ENCODE data around the gene OR10H5. TPM values are rescaled to one million over a fixed set of nuclear protein-coding genes. Genes with fewer than 3 reads are reported as not detected.
"Not testable (repeated sequence)": the region's sequence is repeated elsewhere in the genome, so short reads cannot be mapped to it uniquely, and the experiment has no call there.

The OR10H5 gene
- polyA plus RNA-seq, 1 donor from 2014 or later = not detected

GRCh38 chr19:15829306-15829698 lies 41.8 kb downstream of the OR10H5 start:
- Mint-ChIP-seq H3K4me1 (peaks cover 0 to 3% (median 0%) of the 10 kb centered on the region in 3 donors), H3K9me3 (no peaks in the 10 kb centered on the region), H3K27me3 (peaks cover 7% of the 10 kb centered on the region), H3K4me3 (no peak overlapping the region), H3K27ac (no peak overlapping the region), H3K36me3 (peaks cover 2% of the 10 kb centered on the region)

DNA sequence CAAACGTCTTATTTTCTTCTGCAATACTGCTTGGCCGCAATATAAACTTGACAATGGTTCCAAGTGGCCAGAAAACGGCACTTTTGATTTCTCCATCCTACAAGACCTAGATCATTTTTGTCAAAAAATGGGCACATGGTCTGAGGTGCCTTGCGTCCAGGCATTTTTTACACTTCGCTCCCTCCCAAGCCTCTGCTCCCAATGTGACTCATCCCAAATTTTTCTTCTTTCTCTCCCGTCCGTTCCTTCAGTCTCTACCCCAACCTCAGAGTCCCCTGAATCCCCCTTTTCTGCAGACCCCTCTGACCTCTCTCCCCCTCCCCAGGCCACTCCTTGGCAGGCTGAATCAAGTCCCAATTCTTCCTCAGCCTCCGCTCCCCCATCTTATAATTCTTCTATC lies 42.3 kb downstream of the OR10H5 start:
- Mint-ChIP-seq H3K27ac (no peak overlapping the region), H3K27me3 (peaks cover 7% of the 10 kb centered on the region), H3K9me3 (no peaks in the 10 kb centered on the region), H3K4me1 (peaks cover 0 to 3% (median 0%) of the 10 kb centered on the region in 3 donors), H3K4me3 (no peak overlapping the region), H3K36me3 (peaks cover 2% of the 10 kb centered on the region)

DNA sequence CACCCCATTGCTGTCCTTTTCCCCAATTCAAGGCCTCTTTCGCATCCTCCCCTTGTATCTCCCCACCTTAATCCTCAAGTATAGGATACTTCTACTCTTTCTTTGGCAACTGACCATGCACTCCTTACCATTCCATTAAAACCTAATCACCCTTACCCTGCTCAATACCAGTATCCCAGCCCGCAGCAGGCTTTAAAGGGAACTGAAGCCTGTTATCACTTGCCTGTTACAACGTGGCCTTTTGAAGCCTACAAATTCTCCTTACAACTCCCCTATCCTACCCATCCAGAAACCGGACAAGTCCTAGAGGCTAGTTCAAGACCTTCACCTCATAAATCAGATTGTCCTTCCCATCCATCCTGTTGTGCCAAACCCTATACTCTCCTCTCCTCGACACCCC lies 44.2 kb downstream of the OR10H5 start:
- peaks cover 7% of the 10 kb centered on the region for H3K27me3 Mint-ChIP-seq
- no peaks in the 10 kb centered on the region for H3K9me3 Mint-ChIP-seq
- H3K36me3 Mint-ChIP-seq = peaks cover 2% of the 10 kb centered on the region
- H3K4me3 Mint-ChIP-seq = no peak overlapping the region
- H3K4me1 Mint-ChIP-seq = peaks cover 5 to 7% (median 6%) of the 10 kb centered on the region in 3 donors
- no peak overlapping the region for H3K27ac Mint-ChIP-seq

DNA sequence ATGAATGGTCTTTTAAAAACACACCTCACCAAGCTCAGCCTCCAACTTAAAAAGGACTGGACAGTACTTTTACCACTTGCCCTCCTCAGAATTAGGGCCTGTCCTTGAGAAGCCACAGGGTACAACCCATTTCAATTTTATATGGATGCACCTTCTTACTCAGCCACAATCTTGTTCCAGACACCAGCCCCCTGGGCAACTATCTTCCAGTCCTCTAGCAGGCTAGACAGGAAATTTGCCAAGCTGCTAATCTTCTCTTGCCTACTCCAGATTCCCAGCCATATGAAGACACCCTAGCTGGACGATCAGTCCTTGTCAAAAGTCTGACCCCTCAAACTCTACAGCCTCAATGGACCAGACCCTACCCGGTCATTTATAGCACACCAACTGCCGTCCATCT lies 46.8 kb downstream of the OR10H5 start:
- H3K36me3 Mint-ChIP-seq, H3K9me3 Mint-ChIP-seq, H3K4me3 Mint-ChIP-seq, H3K27me3 Mint-ChIP-seq, H3K27ac Mint-ChIP-seq: not testable (repeated sequence)
- peaks cover 12 to 13% (median 12%) of the 10 kb centered on the region in 3 donors for H3K4me1 Mint-ChIP-seq

DNA sequence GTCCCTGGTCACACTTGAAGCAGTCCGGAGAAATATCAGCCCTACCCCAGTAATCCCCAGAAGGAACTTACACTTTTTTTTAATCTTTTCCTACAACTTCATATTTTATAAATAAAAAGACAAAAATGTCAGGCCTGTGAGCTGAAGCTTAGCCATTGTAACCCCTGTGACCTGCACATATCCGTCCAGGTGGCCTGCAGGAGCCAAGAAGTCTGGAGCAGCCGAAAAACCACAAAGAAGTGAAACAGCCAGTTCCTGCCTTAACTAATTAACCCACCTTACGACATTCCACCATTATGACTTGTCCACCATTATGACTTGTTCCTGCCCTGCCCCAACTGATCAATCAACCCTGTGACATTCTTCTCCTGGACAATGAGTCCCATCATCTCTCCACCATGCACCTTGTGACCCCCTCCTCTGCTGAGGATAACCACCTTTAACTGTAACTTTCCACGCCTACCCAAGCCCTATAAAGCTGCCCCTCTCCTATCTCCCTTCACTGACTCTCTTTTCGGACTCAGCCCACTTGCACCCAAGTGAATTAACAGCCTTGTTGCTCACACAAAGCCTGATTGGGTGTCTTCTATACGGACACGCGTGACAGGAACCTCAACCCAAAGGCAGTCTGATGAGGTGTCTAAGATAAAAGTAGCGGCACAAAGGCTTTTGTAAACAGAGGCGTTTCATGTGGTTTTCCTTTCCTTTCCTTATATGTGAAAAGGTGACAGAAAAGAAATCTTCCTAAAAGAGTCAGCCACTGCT lies 48.3 kb downstream of the OR10H5 start:
- not testable (repeated sequence) for H3K9me3 Mint-ChIP-seq, H3K36me3 Mint-ChIP-seq, H3K27me3 Mint-ChIP-seq
- peaks cover 12 to 13% (median 12%) of the 10 kb centered on the region in 3 donors for H3K4me1 Mint-ChIP-seq
- peak overlapping the region in 3 of 4 donors; percentile 87 to 99 (median 98) for H3K4me3 Mint-ChIP-seq
- H3K27ac Mint-ChIP-seq = peak overlapping the region; percentile 95 to 98 (median 97)

DNA sequence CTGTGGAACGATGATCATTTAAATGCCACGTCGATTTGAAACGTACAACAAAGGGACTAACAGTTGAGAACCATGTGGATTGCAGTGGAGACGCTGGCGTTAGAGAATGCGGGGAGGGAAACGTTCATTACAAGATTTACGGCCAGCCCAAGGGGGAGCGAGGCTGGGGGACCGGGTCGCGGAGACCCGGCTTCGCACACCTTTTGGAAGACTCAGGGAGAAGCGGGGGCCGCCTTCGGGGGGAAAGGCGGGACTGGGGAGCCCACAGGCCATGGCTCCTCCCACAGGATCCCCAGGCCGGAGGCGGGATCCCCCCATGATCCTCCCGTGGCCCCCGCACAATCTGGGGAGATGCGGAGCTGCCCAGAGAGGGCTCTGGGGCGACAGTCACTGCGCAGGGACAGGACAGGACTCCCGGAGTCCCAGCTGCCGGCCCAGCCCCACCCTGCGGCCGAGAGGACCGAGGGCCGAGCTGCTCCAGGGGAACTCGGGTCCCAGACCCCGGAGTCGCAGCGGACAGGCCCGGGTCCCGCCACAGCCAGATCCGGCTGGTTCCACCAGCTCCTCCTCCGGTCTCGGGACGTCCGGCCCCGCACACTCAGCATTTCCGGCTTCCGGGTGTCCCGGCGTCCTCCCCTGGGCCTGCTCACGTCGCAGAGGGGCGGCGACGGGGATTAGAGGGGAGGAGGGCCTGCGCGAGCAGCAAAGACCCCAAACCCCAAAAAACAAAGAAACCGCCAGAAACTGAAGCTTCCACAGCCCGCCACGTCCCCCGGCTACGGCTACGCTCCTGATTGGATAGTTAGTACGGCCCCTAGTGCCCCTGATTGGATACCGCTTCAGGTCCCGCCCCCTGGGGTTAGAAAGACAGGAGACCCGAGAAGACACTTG lies 49.1 kb downstream of the OR10H5 start:
- no peaks in the 10 kb centered on the region for H3K36me3 Mint-ChIP-seq
- peaks cover 12 to 13% (median 12%) of the 10 kb centered on the region in 3 donors for H3K4me1 Mint-ChIP-seq
- peak overlapping the region in 3 of 4 donors; percentile 87 to 99 (median 98) for H3K4me3 Mint-ChIP-seq
- no peaks in the 10 kb centered on the region for H3K9me3 Mint-ChIP-seq
- H3K27me3 Mint-ChIP-seq = peaks cover 3% of the 10 kb centered on the region
- H3K27ac Mint-ChIP-seq = peak overlapping the region; percentile 95 to 98 (median 97)

- Mint-ChIP-seq H3K36me3 (no peaks in the 10 kb centered on the region), H3K27ac (peak overlapping the region; percentile 95 to 98 (median 97)), H3K4me3 (peak overlapping the region in 3 of 4 donors; percentile 87 to 99 (median 98)), H3K9me3 (no peaks in the 10 kb centered on the region), H3K27me3 (peaks cover 3% of the 10 kb centered on the region), H3K4me1 (peaks cover 12 to 13% (median 12%) of the 10 kb centered on the region in 3 donors)
These were observed 49.8 kb downstream of the OR10H5 start for GRCh38 chr19:15837221-15837731.

DNA sequence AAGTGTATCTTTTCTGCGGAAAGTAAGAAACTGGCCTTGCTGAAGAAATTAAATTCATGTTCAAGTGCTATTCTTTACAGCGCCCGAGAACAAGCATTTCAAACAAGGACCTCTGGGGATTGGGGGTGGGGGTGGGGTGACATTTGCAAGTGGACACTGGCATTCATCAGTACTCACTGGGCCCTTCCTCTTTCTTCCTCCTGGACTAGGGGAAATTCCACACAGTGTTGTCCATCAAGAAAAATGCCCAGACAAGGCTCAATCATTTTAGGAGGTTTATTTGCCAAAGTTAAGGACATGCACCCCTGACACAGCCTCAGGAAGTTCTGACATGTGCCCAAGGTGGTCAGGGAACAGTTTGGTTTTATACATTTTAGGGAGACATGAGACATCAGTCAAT lies 50.9 kb downstream of the OR10H5 start:
- Mint-ChIP-seq H3K27me3 (peaks cover 5% of the 10 kb centered on the region), H3K4me1 (peaks cover 12 to 14% (median 12%) of the 10 kb centered on the region in 3 donors), H3K4me3 (peak overlapping the region in 2 of 4 donors; percentile 17 to 81), H3K27ac (no peak overlapping the region), H3K36me3 (no peaks in the 10 kb centered on the region), H3K9me3 (no peaks in the 10 kb centered on the region)

- not testable (repeated sequence) for H3K27ac Mint-ChIP-seq, H3K36me3 Mint-ChIP-seq, H3K9me3 Mint-ChIP-seq
- H3K4me1 Mint-ChIP-seq = peaks cover 12 to 19% (median 12%) of the 10 kb centered on the region in 3 donors
- peak overlapping the region in 2 of 4 donors; percentile 36 to 49 for H3K4me3 Mint-ChIP-seq
- H3K27me3 Mint-ChIP-seq = peaks cover 12% of the 10 kb centered on the region
These were observed 52.4 kb downstream of the OR10H5 start for GRCh38 chr19:15839888-15840287.

- Mint-ChIP-seq H3K9me3 (peaks cover 0 to 1% (median 0%) of the 10 kb centered on the region in 3 donors), H3K4me1 (peaks cover 10 to 16% (median 10%) of the 10 kb centered on the region in 3 donors), H3K27me3 (peaks cover 13% of the 10 kb centered on the region), H3K4me3 (no peak overlapping the region), H3K36me3 (peaks cover 2% of the 10 kb centered on the region), H3K27ac (no peak overlapping the region)
These were observed 53.4 kb downstream of the OR10H5 start for GRCh38 chr19:15840833-15841232.

DNA sequence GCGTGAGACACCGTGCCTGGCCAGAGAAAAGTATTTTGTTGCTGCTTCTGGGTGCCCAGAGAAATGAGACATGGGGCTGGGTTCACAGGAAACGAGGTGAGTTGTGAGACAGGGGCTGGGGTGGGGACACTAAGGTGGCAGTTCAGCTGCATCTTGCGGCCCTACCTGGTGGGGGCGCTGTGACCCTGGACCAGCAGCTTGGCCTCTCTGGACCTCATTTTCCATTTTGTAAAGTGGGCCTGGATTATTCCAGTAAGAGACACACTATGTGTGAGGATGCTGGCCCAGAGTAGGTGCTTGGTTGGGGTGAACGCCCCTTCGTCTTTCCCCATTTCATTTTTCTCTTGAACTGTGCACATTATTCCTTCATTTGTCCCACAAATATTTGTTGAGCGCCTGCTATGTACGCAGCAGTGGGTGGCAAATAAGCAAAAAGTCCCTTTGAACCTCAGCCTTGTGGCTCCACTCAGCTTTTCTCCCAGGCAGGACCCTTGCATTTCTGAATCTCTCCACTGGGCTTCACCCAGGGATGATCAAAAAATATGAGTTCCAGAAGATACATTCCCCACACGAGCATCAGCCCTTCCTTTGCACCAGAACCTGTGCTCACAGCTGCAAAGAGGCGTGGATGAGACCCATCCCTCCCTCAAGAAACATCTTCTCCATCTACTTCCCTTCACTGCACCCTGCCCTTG lies 54.6 kb downstream of the OR10H5 start:
- peaks cover 19% of the 10 kb centered on the region for H3K27me3 Mint-ChIP-seq
- peaks cover 2% of the 10 kb centered on the region for H3K36me3 Mint-ChIP-seq
- H3K4me3 Mint-ChIP-seq = peak overlapping the region in 1 of 4 donors; percentile 30
- peaks cover 4 to 14% (median 5%) of the 10 kb centered on the region in 3 donors for H3K4me1 Mint-ChIP-seq
- H3K9me3 Mint-ChIP-seq = peaks cover 0 to 1% (median 0%) of the 10 kb centered on the region in 3 donors
- H3K27ac Mint-ChIP-seq = peak overlapping the region in 1 of 3 donors; percentile 19

GRCh38 chr19:15843203-15843893 lies 55.9 kb downstream of the OR10H5 start:
- peaks cover 0 to 1% (median 0%) of the 10 kb centered on the region in 3 donors for H3K9me3 Mint-ChIP-seq
- peaks cover 0 to 6% (median 0%) of the 10 kb centered on the region in 3 donors for H3K4me1 Mint-ChIP-seq
- no peak overlapping the region for H3K27ac Mint-ChIP-seq
- H3K36me3 Mint-ChIP-seq = peaks cover 2% of the 10 kb centered on the region
- peaks cover 21% of the 10 kb centered on the region for H3K27me3 Mint-ChIP-seq
- H3K4me3 Mint-ChIP-seq = no peak overlapping the region

- not testable (repeated sequence) for H3K36me3 Mint-ChIP-seq, H3K4me3 Mint-ChIP-seq, H3K4me1 Mint-ChIP-seq, H3K9me3 Mint-ChIP-seq, H3K27ac Mint-ChIP-seq
- peaks cover 21% of the 10 kb centered on the region for H3K27me3 Mint-ChIP-seq
These were observed 56.4 kb downstream of the OR10H5 start for GRCh38 chr19:15843894-15844222.

- no peak overlapping the region for H3K4me3 Mint-ChIP-seq
- H3K27ac Mint-ChIP-seq = no peak overlapping the region
- H3K9me3 Mint-ChIP-seq = peaks cover 0 to 1% (median 0%) of the 10 kb centered on the region in 3 donors
- peaks cover 20% of the 10 kb centered on the region for H3K27me3 Mint-ChIP-seq
- peaks cover 0 to 6% (median 0%) of the 10 kb centered on the region in 3 donors for H3K4me1 Mint-ChIP-seq
- peaks cover 2% of the 10 kb centered on the region for H3K36me3 Mint-ChIP-seq
These were observed 59.5 kb downstream of the OR10H5 start for GRCh38 chr19:15846923-15847322.
